Measurements from ENCODE around the gene ECE1.
"Not testable (repeated sequence)": the region's sequence is repeated elsewhere in the genome, so short reads cannot be mapped to it uniquely, and the experiment has no call there.

Gene ECE1

DNA sequence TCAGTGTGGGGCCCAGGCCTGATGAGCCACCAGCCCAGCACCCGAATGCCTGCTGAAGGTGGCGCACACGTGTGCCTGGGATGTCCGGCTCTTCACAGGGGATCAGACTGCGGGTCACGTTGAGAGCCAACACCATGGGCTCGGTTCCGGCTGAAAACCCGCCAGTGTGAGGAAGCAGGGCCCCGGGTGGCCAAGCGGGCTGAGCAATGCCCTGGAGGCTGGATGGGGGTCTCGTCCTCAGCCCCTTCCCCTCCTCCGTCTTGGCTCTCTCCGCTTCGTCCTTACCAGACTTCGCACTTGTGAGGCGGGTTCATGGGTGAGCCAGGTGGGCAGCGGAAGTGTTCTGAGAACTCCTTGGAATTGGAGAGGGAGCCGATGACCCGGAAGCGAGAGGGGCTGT, 70.6 kb downstream of the ECE1 start:
- DNase-seq (ENCODE audit: low read depth) = no peak

DNA sequence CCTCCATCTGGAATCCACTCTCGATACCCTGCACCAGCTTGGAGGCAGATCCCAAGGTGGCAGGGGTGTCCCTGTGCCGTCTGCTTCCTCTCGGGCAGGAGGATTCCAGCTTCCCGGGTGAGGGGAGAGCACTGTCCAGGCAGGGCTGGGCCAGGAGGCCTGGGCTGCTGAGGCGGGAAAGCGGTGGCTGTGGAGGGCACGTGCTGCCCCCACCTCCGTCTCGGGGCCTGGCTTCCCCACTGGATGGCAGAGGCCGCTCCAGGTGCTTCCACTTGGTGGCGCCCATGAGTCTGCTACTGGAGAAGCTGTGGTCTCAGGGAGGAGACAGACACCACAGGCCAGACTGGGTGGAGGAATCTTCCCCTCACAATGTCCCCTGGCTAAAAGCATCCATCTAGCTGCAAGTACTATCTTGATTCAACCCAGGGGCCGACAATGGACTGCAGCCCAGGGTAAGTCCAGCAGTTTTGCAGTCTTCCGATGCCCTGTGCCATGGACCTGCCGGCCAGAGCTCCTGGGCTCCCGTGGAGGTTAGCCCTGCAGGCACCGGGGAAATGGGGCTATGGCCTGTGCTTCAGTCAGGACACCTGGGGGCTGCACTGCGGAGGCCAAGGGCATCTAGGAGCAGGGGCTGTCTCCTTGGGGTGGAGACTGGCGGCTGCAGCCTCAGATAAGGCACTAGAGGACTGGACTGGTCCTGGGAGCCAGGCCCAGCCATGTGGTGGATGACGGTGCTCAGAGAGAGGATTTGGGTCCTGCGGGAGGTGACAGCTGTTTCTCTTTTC, 72.3 kb downstream of the ECE1 start:
- no peak for DNase-seq (ENCODE audit: low read depth)

DNA sequence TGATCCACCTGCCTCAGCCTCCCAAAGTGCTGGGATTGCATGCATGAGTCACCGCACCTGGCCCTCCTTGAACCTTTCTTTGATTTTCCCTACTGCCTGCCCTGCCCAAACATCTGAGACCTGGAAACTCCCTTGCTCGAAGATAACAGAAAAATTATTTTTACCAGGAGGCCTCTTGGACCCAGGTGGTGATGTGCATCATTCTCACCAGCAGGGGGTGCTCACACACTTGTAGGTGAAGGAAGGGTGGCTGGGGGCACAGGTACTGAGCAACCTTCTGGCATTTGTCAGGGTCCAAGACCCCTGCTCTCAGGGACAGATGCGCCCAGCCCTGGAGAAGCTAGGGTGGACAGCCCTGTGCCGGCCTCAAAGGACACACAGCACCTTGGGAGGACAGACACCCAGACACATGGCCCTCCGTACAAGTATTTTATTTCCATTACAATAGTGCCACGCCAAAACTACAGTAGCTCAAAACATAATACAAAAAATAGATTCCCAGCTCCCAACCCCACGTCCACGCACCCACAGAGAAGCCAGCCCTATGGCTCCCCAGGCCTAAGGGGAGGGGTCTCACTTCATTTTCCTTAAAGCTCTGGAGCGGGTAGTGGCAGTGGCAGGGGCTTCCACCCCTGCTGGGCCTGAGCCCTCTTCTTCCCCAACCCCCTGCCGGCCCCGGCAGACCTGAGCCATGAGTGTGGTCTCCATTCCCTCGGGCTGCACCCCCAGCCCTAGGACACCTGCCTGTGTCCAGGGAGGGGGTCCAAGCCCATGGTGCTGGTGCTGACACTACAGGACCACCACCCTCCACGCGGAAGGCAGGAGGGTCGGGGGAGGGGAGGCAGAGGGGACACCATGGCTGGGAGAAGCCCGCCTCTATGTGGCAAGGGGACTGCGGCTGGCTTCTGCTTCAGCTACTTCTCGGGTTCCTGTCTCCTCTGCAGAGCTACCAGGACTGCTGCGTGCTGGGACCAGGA, 73.1 kb downstream of the ECE1 start:
- no peak for DNase-seq (ENCODE audit: low read depth)

DNA sequence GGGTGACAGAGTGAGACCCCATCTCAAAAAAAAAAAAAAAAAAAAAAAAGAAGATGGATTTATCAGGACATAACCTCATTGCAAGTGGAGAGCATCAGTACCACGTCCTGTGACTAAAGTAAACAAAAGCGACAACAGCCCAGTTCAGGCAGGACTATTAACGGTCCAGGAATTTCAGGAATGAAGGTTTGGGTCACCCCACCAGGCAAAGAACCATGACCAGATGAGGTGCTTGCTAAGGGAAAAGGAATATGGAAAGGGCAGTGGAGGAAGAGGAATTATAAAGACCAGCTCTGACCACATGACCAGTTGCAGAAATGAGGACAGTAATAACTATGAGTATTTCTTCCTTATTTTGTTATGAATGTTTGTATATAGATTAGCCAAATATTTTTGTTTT, 78.1 kb downstream of the ECE1 start:
- peak; percentile 49 for DNase-seq (ENCODE audit: low read depth)

DNA sequence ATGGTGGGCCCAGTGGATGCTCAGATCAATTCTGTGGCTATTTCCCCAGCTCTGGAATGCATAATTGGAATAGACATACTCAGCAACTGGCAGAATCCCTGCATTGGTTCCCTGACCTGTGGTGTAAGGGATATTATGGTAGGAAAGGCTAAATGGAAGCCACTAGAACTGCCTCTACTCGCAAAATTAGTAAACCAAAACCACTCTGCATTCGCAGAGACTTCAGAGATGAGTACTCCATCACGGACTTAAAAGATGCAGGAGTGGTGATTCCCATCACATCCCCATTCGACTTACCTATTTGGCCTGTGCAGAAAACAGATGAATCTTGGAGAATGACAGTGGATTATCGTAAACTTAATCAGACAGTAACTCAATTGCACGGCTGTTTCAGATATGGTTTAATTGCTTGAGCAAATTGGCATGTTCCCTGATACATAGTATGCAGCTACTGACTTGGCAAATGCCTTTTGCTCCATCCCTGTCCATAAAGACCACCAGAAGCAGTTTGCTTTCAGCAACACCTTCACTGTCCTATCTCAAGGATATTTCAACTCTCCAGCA, 82.0 kb downstream of the ECE1 start:
- not testable (repeated sequence) for DNase-seq (ENCODE audit: low read depth)

DNA sequence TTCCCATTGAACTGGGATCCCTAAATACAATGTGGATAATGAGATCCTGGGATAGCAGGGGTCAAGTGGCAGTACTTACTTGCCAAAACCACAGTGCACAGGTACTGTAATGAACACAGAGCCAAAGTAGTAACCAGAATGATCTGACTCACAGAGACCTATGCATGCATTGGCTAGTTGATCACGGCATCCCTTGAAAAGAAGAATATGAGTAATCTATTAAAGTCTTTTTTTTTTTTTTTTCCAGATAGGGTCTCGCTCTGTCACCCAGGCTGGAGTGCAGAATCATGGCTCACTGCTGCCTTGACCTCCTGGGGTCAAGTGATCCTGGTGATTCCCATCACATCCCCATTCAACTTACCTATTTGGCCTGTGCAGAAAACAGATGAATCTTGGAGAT, 84.1 kb downstream of the ECE1 start:
- DNase-seq (ENCODE audit: low read depth) = no peak

DNA sequence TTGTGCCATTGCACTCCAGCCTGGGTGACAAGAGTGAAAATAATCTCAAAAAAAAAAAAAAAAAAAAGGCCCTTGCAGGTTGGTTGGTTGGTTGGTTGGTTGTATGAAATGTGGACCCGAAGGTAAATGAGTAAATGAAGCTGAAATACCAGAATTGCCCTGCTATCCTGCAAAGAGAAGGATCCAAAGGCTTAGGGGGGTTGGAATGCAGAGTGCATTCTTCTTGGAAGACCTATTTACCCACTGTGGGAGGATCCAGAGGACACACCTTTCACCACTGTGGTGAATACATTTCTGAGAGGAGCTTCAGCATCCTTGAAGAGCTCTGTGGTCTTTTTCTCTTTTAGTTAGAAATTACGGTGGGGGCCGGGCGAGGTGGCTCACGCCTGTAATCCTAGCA, 84.8 kb downstream of the ECE1 start:
- DNase-seq (ENCODE audit: low read depth) = no peak

DNA sequence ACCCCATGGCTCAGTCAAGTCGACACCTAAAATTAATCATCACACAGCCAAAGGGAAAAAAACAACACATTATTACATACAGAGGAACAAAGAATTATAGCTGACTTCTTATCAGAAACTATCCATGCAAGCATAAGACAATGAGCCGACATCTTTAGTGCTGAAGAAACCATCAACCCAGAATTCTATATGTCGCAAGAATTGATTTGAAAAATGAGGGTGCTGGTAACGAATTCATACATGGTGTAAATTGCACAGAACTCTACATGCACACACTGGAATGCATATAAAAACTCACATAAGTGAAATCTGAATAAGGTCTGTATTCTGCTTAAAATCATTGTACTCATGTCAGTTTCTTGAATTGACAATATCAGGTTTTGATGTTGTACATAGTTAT, 88.6 kb downstream of the ECE1 start:
- DNase-seq (ENCODE audit: low read depth) = no peak

DNA sequence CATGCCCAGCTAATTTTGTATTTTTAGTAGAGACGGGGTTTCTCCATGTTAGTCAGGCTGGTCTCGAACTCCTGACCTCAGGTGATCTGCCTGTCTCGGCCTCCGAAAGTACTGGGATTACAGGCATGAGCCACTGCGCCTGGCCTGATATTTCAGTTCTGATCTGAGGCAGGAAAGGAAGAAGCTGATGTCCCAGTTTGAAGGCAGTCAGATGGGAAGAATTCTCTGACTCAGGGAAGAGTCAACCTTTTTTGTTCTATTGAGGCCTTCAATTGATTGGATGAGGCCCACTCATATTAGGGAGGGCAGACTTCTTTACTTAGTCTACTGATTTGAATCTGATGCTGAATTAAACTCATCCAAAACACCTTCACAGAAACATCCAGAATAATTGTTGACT, 89.0 kb downstream of the ECE1 start:
- DNase-seq (ENCODE audit: low read depth) = not testable (repeated sequence)

DNA sequence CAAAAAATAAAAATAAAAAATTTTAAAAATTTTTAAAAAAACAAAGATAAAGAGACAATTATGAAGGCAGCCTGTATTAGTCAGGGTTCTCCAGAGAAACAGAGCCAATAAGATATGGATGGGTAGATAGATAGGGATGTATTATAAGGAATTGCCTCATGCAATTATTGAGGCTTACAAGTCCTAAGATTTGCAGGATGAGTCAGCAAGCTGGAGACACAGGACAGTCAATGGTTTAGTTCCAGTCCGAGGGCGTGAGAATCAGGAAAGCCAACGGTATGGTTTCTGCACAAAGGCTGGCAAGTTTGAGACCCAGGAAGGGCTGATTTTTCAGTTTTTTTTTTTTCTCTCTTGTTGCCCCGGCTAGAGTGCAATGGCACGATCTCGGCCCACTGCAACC, 89.5 kb downstream of the ECE1 start:
- no peak for DNase-seq (ENCODE audit: low read depth)

DNA sequence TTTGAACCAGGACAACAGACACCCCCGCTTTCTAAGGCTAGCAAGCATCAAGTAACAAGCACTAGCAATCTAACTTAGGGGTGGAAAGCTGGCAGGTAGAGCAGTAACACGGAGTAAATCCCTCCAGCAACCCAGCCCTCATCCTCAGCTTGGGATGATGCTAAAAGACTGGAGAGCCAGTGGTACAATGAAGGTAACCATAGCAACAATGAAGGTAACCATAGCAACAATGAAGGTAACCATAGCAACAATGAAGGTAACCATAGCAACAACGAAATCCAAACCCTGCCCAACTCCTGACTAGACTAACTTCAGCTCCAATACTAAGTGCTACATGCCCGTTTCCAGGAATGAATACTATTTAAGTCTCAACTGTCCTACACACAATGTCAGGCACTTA, 91.3 kb downstream of the ECE1 start:
- no peak for DNase-seq (ENCODE audit: low read depth)

DNA sequence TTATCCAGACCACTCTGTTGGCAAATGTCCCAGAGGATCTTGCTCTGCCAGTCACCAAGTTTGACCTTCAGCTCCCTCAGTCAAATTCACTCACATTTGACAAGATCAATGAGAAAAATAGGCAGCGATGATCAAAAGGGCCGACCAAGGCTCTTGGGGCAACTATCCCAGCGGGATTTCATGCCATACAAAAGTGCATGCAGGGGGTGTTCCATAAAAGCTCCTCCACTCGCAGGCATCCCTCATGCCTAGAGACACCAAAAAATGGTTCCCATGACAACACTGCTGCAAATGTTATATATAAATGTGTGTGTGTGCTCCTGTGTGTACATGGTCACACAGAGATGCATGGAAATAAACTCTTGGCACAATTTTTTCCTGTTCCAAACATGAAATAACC, 97.4 kb downstream of the ECE1 start:
- DNase-seq (ENCODE audit: low read depth) = no peak

DNA sequence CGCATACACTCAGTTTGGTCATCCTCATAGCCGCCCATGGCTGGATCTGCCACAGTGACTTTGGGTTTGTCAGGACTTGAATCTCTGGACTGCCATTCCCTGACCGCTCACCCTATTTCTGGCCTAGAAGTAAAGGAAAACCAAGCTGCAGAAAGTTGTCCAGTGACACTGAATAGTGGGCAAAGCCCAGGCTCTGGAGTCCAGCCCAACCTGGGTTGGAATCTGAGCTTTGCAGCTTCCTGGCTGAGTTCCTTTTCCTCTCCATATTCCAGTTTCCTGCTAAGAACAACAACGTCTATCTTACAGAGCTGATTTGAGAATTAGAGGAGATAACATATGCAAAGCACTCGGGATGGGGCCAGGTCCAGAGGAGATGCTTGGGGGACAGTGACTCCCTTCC, 98.0 kb downstream of the ECE1 start:
- DNase-seq (ENCODE audit: low read depth) = no peak

DNA sequence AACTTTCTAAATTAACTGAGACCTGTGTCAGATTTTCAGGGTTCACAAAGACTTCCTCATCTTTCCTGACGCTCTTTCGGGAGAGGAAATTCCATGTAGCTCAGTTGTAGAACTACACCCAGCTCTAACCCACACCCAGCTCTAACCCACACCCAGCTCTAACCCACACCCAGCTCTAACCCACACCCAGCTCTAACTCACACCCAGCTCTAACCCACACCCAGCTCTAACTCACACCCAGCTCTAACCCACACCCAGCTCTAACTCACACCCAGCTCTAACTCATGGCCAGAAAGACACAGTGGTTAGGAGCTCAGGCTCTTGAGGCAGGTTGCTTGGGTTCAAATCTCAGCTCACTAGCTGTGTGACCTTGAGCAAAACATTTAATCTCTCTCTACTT, 99.5 kb downstream of the ECE1 start:
- DNase-seq (ENCODE audit: low read depth) = not testable (repeated sequence)

DNA sequence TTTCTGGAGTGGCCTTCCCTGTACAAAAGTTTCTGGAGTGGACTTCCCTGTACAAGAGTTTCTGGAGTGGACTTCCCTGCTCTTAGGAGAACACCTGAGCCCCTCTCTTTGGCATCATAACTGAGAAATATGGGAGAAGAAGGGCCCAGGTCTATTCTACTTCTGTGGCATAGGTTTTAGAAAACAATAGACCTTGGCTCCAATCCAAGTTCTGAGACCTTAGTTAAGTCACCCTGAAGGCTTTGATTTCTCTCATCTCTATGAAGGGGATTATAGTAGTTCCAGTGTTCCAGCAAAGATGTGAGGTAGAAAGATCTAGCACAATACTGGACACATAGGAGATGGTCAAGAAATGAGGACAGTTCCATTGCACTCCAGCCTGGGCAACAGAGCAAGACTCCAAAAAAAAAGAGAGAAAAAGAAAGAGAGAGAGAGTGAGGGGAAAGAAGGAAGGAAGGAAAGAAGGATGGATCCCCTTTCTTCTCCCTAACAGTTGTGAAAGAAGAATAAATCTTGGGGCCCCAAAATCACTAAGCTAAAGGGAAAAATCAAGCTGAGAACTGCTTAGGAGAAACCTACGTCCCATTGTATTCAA, 100.3 kb downstream of the ECE1 start:
- DNase-seq (ENCODE audit: low read depth) = no peak

DNA sequence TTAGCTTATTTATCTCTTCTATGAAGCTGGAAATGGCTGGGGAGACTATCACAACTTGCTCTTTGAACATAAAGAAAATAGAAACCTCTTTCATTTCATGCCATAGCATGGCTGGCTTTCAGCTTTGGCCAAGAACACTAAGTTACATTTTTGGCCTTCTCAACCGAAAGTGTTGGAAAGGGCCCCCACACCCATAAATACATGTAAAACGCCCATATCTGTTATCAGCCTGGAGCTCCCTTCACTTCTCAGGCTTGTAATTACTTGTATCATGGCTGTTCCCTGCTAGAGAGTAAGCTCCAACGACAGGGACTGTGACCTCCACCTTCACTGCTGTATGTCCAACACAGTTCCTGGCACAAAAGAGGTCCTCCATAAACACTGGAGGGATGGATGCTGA, 100.8 kb downstream of the ECE1 start:
- DNase-seq (ENCODE audit: low read depth) = no peak

DNA sequence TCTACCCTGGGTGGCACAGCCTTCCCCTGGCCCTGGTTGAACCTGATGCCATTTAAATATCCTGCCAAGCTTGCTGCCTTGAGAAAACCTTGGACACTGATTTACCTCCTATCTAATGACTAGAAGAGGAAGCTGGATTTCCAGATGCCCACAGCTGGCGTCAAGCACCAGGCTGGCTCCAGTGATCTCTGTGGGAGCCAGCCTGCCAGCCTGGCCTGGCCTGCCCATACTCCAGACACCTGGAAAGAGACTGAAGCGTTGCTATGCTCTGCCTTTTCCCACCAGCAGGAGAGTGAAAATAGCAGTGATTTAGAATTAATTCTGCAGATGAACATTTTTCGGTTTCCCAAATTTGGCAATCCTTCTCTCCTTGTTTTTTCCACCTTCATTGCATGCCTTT, 102.0 kb downstream of the ECE1 start:
- no peak for DNase-seq (ENCODE audit: low read depth)

DNA sequence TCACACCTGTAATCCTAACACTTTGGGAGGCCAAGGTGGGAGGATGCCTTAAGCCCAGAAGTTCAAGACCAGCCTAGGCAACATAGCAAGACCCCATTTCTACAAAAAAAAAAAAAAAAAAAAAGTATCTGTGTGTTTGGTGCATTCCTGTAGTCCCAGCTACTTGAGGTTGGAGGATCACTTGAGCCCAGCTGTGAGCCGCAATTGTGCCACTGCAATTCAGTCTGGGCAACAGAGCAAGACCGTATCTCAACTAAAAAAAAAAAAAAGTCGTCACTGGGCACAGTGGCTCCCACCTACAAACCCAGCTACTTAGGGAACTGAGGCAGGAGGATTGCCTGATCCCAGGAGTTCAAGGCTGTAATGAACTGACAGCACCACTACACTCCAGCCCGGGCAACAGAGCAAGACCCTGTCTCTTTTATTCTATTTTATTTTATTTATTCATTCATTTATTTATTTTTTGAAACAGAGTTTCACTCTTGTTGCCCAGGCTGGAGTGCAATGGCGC, 105.0 kb downstream of the ECE1 start:
- no peak for DNase-seq (ENCODE audit: low read depth)

DNA sequence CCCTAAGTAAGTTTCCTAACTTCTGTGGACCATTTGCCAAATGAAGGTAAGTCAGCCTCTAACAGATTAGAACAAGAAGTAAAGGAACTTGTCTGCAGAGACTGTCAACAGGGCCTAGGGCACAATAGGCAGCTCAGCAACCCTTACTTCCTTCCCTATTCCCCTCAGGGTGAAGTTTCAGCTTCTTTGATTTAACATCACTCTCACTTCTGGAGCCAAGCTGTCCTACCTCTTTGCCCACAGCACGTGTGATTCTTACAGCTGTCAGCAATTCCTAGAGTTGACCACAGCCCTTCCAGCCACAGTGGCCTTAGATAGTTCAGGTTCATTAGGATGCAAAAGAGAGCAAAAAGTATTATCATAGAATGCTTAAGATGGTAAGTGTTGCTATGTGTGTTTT, 106.0 kb downstream of the ECE1 start:
- DNase-seq (ENCODE audit: low read depth) = no peak

DNA sequence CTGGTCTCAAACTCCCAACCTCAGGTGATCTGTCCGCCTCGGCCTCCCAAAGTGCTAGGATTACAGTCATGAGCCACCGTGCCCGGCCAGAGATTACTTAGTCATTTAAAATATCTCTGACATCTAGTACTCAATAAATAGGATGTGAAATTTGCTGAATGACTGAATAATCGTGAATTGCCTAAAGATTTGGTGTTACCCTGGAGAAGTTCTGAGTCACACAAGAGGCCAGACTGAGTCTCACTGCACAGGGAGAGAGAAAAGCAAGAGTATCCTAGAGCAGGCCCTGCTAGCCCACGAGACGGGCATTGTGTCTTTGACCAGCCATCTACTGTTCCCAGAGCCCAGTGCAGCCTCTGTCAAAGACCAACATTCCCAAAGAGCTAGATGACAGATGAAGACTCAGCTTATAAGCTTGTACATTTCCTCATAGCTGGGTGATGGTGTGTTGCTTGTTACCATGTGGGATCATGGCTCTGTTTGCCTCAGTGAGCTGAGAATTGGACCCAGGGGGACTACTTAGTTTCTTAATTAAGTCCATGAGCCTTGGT, 108.0 kb downstream of the ECE1 start:
- no peak for DNase-seq (ENCODE audit: low read depth)

DNA sequence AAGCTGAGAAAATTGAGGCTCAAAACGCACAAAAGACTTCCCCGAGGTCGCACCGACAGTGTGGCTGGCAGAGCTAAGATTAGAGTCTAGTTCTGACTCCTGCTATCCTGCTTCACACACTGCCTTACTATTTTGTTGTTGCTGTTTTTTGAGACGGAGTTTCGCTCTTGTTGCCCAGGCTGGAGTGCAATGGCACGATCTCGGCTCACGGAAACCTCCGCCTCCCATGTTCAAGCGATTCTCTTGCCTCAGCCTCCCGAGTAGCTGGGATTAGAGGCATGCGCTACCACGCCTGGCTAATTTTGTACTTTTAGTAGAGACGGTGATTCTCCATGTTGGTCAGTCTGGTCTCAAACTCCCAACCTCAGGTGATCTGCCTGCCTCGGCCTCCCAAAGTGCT, 112.0 kb downstream of the ECE1 start:
- not testable (repeated sequence) for DNase-seq (ENCODE audit: low read depth)

Data from HS-5 (cell line).